ENCODE measurements around the gene HOXB7. TPM values are rescaled to one million over a fixed set of nuclear protein-coding genes. Genes with fewer than 3 reads are reported as not detected.
A peak's percentile ranks its signal among the peaks of the same experiment; 100 is the strongest.

HOXB7 gene
- total RNA-seq, 1 experiment from 2014 or later: not detected

- H3K4me3 Mint-ChIP-seq: no peak overlapping the region
- TF ChIP-seq CTCF (conservative IDR thresholded peaks at IDR 0.05): no peak
Observed at GRCh38 chr17:48619826-48620449, 9.1 kb upstream of the HOXB7 start.

More at GRCh38 chr17:48619826-48620449, 9.1 kb upstream of the HOXB7 start:
- no peak overlapping the region for H2BK5ac ChIP-seq (ENCODE audit: insufficient read length, low read length)
- no peak overlapping the region for H2BK12ac ChIP-seq (ENCODE audit: insufficient read length, low read depth, low read length)
- WGBS (ENCODE audit: extremely low coverage, insufficient read length, low lambda C conversion rate): no CpG with 5 or more reads among the region's 32 CpGs
- no peak overlapping the region for H2AK5ac ChIP-seq (ENCODE audit: insufficient read length, low read length)
- H3K14ac ChIP-seq (ENCODE audit: insufficient read depth, low read length): no peak overlapping the region; the same call in 1 of the 2 replicates
- no peak overlapping the region for H2BK20ac ChIP-seq (ENCODE audit: low read depth, low read length, poor library complexity, severe bottlenecking)
- peaks cover 0 to 2% (median 0%) of the 10 kb centered on the region in 3 experiments; a peak in 1 of 7 replicates for H3K36me3 Mint-ChIP-seq (ENCODE audit: insufficient read depth in 1 of 3, low read depth in 3 of 3)
- no peaks in the 10 kb centered on the region for H3K9me3 ChIP-seq (ENCODE audit: control insufficient read depth, low read depth, low read length)
- H3K9me3 Mint-ChIP-seq: peaks cover 3 to 29% of the 10 kb centered on the region in 2 experiments; a peak in 3 of 5 replicates
- no peak overlapping the region for H4K5ac ChIP-seq (ENCODE audit: insufficient read length, low read depth, low read length)
- peak; percentile 67 for DNase-seq
- no peak overlapping the region for H3K27ac ChIP-seq (ENCODE audit: insufficient read length, low read depth, low read length)
- no peak overlapping the region for H4K8ac ChIP-seq (replicated peaks; ENCODE audit: insufficient read length, low read depth, low read length)
- no peaks in the 10 kb centered on the region for H4K20me1 ChIP-seq (ENCODE audit: control insufficient read depth, insufficient read depth, insufficient read length)
- no peak overlapping the region for H2BK15ac ChIP-seq (ENCODE audit: low read depth, low read length)
- H3T11ph ChIP-seq (ENCODE audit: low read length): no peak overlapping the region
- H3K27me3 ChIP-seq (ENCODE audit: insufficient read depth, low read length): peaks cover 99% of the 10 kb centered on the region
- no peak overlapping the region for H2BK120ac ChIP-seq (ENCODE audit: low read depth, low read length, poor library complexity, severe bottlenecking)
- peaks cover 0 to 14% of the 10 kb centered on the region in 2 experiments; a peak in 2 of 4 replicates for H3K4me1 Mint-ChIP-seq
- H3K4ac ChIP-seq (ENCODE audit: low read depth, low read length): no peak overlapping the region
- no peak overlapping the region for H2AFZ ChIP-seq (ENCODE audit: low read length)
- H3K56ac ChIP-seq (ENCODE audit: insufficient read length, low read depth, low read length): no peak overlapping the region
- H3K79me2 ChIP-seq (ENCODE audit: insufficient read depth, low read length): no peaks in the 10 kb centered on the region
- no peak overlapping the region for H4K91ac ChIP-seq (ENCODE audit: insufficient read length, low read depth, low read length)
- no peak overlapping the region for H3K27ac Mint-ChIP-seq
- H3K9ac ChIP-seq (ENCODE audit: extremely low read depth, insufficient read length, low read length): no peak overlapping the region
- H3K4me1 ChIP-seq (ENCODE audit: insufficient read depth, low read length): no peaks in the 10 kb centered on the region
- no peak overlapping the region for H3K23ac ChIP-seq (ENCODE audit: insufficient read length, low read depth, low read length)
- peaks cover 2% of the 10 kb centered on the region for H3K23me2 ChIP-seq (ENCODE audit: insufficient read length, low read depth, low read length, poor library complexity, severe bottlenecking)
- no peaks in the 10 kb centered on the region for H3K79me1 ChIP-seq (ENCODE audit: insufficient read depth, low read depth, low read length, poor library complexity, severe bottlenecking)
- H3K4me2 ChIP-seq (ENCODE audit: insufficient read depth, insufficient read length, low read length): no peak overlapping the region
- no peak overlapping the region for H3K18ac ChIP-seq (ENCODE audit: insufficient read length, low read depth, low read length)
- H3K27me3 Mint-ChIP-seq (ENCODE audit: low read depth): peaks cover 100% of the 10 kb centered on the region

Measured in H9 (cell line).